NCI-H526 treated with DMSO at 0.1 percent for 48 hours (cell line): Measurements from ENCODE around the gene IKZF2.

Experiments
- DNase-seq: peaks from one replicate; lab custom pipeline; 2025; lab: John Stamatoyannopoulos, UW

IKZF2 gene

GRCh38 chr2:212958133-212958532, 193.3 kb downstream of the IKZF2 start:
- DNase-seq: no peak

GRCh38 chr2:212957624-212958023, 193.8 kb downstream of the IKZF2 start:
- DNase-seq: no peak

GRCh38 chr2:212956665-212957607, 194.5 kb downstream of the IKZF2 start:
- DNase-seq: no peak

GRCh38 chr2:212953170-212953920, 198.1 kb downstream of the IKZF2 start:
- no peak for DNase-seq

- no peak for DNase-seq
Observed at GRCh38 chr2:212949786-212950185, 201.6 kb downstream of the IKZF2 start.
